Measurements from ENCODE around the gene FEM1A.
A peak's percentile ranks its signal among the peaks of the same experiment; 100 is the strongest.
"Not testable (repeated sequence)": the region's sequence is repeated elsewhere in the genome, so short reads cannot be mapped to it uniquely, and the experiment has no call there.

FEM1A gene

DNA sequence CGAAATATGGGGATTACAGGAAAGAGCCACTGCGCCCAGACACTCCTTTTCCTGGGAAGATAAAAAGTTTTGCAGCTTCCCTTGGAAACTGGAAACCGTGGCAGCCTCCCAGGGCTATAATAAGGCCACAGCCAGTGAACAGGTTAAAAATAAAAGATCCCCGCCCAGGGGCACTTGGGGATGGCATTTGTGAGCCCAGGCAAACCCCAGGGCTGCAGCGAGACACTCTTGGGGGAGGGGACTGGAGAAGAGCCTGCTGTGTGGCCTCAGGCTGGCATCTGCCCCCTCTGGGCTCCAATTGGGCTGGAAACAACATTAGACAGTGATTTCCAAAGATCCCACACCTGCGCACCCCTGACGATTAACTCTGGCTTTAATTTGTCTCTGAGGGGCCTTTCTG is 11.2 kb downstream of the FEM1A start:
- Histone ChIP-seq H3K27me3 (ENCODE audit: control insufficient read depth, insufficient read depth, low read length) (no peaks in the 10 kb centered on the region), H3K9ac (ENCODE audit: low read length) (no peak overlapping the region), H3K4me3 (ENCODE audit: low read length) (no peak overlapping the region), H3K4me1 (ENCODE audit: control insufficient read depth, insufficient read depth, low read length) (peaks cover 3% of the 10 kb centered on the region), H3K36me3 (ENCODE audit: control insufficient read depth, insufficient read depth, low read length) (no peaks in the 10 kb centered on the region), H3K9me3 (ENCODE audit: control insufficient read depth, low read length) (no peaks in the 10 kb centered on the region)

DNA sequence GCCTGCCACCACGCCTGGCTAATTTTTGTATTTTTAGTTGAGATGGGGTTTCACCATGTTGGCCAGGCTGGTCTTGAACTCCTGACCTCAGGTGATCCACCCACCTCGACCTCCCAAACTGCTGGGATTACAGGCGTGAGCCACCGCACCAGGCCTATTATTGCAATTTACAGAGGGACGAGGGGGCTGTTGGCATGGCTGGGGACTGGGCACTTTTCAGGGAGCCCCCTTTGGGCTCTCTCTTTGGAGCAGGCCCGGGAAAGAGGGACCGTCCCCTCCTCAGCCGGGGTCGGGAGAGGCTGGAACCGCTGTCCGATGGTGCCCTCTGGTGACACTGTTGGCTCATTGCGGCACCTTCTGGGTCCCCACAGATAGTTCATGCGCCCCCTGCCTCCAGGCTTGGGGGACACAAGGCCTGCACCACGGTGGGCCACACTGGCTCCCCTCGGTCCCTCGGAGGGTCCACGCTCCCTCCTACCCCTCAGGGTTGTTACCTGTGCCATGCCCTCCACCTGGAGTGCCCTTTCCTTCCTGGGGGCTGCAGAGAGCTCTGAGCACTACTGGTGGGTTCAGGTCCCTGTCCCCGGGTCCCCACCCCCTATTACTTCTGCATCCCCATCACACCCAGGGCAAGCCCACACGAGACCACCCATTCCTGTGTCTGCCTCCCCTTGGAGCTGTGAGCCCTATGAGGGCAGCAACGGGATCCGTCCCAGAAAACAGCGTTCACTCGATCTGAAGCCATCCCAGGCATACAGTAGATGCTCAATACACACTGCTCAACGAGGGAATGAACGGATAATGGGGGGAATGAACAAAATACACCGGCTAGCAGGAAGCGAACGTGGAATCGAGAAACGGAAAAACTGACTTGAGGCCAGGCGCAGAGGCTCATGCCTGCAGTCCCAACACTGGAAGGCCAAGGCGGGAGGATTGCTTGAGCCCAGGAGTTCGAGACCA is 12.5 kb downstream of the FEM1A start:
- Histone ChIP-seq H3K4me3 (ENCODE audit: low read length) (no peak overlapping the region), H3K27me3 (ENCODE audit: control insufficient read depth, insufficient read depth, low read length) (no peaks in the 10 kb centered on the region), H3K9ac (ENCODE audit: low read length) (no peak overlapping the region), H3K4me1 (ENCODE audit: control insufficient read depth, insufficient read depth, low read length) (peaks cover 3% of the 10 kb centered on the region), H3K9me3 (ENCODE audit: control insufficient read depth, low read length) (no peaks in the 10 kb centered on the region), H3K36me3 (ENCODE audit: control insufficient read depth, insufficient read depth, low read length) (no peaks in the 10 kb centered on the region)

DNA sequence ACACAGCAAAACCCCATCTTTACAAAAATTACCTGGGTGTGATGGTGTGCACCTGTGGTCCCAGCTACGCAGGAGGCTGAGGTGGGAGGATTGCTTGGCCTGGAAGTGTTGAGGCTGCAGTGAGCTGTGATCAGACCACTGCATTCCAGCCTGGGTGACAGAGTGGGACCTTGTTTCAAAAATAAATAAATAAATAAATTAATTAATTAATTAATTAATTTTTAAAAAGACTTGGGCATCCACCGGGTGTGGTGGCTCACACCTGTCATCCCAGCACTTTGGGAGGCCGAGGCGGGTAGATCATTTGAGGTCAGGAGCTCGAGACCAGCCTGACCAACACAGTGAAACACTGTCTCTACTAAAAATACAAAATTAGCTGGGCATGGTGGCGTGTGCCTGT is 13.6 kb downstream of the FEM1A start:
- not testable (repeated sequence) for H3K4me1 ChIP-seq (ENCODE audit: control insufficient read depth, insufficient read depth, low read length); H3K4me3 ChIP-seq (ENCODE audit: low read length); H3K9ac ChIP-seq (ENCODE audit: low read length); H3K36me3 ChIP-seq (ENCODE audit: control insufficient read depth, insufficient read depth, low read length); H3K9me3 ChIP-seq (ENCODE audit: control insufficient read depth, low read length); H3K27me3 ChIP-seq (ENCODE audit: control insufficient read depth, insufficient read depth, low read length)

DNA sequence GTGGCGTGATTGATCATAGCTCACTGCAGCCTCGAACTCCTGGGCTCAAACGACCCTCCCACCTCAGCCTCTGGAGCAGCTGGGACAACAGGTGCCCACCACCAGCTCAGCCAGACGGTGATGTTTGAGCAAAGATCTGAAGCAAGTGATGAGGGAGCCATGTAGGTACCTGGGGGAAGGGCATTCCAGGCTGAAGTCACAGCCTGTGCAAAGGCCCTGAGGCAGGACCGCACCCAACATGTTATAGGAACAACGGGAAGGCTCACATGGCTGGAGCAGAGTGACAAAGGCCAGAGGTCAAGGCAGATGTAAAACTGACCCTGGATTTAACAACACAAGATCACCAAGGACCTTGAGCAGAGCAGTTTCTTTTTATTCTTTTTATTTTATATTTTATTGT is 14.8 kb downstream of the FEM1A start:
- Histone ChIP-seq H3K27me3 (ENCODE audit: control insufficient read depth, insufficient read depth, low read length) (no peaks in the 10 kb centered on the region), H3K4me1 (ENCODE audit: control insufficient read depth, insufficient read depth, low read length) (peaks cover under 1% of the 10 kb centered on the region), H3K9ac (ENCODE audit: low read length) (no peak overlapping the region), H3K36me3 (ENCODE audit: control insufficient read depth, insufficient read depth, low read length) (no peaks in the 10 kb centered on the region), H3K9me3 (ENCODE audit: control insufficient read depth, low read length) (no peaks in the 10 kb centered on the region), H3K4me3 (ENCODE audit: low read length) (no peak overlapping the region)

DNA sequence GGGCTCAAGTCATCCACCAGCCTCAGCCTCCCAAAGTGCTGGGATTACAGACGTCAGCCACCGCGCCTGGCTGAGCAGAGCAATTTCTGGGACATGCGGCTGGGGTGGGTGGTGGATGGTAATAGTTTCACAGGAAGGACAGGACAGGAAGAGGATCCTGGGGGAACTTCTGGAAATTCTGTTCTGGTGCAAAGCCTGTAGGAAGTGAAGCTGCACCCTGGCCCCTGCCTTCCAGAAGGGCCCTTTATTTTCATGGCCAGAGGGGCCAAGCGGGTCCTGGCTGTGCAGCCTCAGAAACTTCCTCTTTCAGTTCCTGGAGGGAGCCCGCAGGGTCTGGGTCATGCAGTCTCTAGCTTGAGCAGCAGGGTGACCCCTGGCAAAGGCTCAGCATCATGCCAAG is 15.7 kb downstream of the FEM1A start:
- no peaks in the 10 kb centered on the region for H3K9me3 ChIP-seq (ENCODE audit: control insufficient read depth, low read length)
- no peak overlapping the region for H3K4me3 ChIP-seq (ENCODE audit: low read length)
- H3K36me3 ChIP-seq (ENCODE audit: control insufficient read depth, insufficient read depth, low read length), result no peaks in the 10 kb centered on the region
- H3K4me1 ChIP-seq (ENCODE audit: control insufficient read depth, insufficient read depth, low read length), result no peaks in the 10 kb centered on the region
- H3K27me3 ChIP-seq (ENCODE audit: control insufficient read depth, insufficient read depth, low read length), result no peaks in the 10 kb centered on the region
- H3K9ac ChIP-seq (ENCODE audit: low read length), result no peak overlapping the region

DNA sequence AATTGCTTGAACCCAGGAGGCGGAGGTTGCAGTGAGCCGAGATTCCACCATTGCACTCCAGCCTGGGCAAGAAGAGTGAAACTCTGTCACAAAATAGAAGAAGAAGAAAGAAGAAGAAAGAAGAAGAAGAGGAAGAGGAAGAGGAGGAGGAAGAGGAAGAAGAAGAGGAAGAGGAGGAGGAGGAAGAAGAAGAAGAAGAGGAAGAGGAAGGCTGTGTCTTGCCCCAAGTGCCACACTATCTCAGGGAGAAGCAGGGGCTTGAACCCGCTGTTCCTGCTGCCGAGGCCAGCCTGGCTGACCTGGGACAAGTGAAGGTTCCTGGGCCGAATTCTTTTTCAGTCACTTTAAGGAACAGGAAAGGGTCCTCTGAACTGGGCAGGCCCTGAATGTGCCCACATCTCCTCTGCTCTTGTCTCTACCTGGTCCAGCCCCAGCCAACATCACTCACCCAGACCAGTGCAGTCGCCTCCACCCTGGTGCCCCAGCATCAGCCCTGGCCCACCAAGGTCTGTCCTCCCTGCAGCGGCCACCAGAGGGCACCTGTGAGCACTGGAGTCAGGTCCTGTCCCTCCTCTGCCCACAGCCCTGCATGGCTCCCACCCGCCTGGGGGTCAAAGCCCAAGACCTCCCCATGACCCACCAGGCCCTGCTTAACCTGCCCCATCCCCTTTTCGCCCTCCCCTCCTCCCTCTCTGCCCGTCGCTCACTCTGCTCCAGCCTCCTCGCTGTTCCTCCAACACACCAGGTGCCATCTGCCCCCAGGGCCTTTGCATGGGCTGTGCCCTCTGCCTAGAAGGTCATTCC is 20.0 kb downstream of the FEM1A start:
- H3K36me3 ChIP-seq (ENCODE audit: control insufficient read depth, insufficient read depth, low read length), result no peaks in the 10 kb centered on the region
- no peaks in the 10 kb centered on the region for H3K27me3 ChIP-seq (ENCODE audit: control insufficient read depth, insufficient read depth, low read length)
- H3K9ac ChIP-seq (ENCODE audit: low read length), result no peak overlapping the region
- H3K4me3 ChIP-seq (ENCODE audit: low read length), result no peak overlapping the region
- H3K9me3 ChIP-seq (ENCODE audit: control insufficient read depth, low read length), result no peaks in the 10 kb centered on the region
- H3K4me1 ChIP-seq (ENCODE audit: control insufficient read depth, insufficient read depth, low read length), result peaks cover 10% of the 10 kb centered on the region

DNA sequence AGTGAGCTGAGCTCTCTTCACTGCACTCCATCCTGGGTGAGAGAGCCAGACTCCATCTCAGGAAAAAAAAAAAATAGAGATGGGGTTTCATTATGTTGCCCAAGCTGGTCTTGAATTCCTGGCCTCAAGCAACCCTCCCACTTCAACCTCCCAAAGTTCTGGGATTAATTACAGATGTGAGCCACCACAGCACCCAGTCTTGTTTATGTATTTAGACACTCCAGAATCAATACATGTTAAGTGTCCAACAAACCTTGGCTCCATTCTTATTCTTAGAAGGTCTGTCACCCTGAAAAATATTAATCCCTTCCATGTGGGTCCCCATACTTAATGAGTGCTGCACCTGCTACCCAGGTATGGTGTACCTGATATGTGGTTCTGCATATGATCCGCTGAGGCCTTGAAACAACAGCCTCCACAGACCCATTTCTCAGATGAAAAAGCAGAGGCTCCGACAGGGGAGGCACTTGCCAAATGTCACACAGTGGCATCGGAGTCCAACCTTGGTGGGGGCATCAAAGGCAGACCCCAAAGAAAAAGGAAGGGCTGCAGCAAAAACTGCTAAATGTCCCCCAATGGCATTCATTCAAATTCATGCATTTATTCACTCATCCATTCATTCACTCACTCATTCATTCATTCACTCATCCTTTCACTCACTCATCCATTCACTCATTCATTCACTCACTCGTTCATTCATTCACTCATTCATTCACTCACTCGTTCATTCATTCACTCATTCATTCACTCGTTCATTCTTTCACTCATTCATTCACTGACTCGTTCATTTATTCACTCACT is 23.3 kb downstream of the FEM1A start:
- Histone ChIP-seq H3K36me3 (ENCODE audit: control insufficient read depth, insufficient read depth, low read length) (no peaks in the 10 kb centered on the region), H3K27me3 (ENCODE audit: control insufficient read depth, insufficient read depth, low read length) (no peaks in the 10 kb centered on the region), H3K4me3 (ENCODE audit: low read length) (no peak overlapping the region), H3K9me3 (ENCODE audit: control insufficient read depth, low read length) (no peaks in the 10 kb centered on the region), H3K4me1 (ENCODE audit: control insufficient read depth, insufficient read depth, low read length) (peaks cover 10% of the 10 kb centered on the region), H3K9ac (ENCODE audit: low read length) (no peak overlapping the region)

DNA sequence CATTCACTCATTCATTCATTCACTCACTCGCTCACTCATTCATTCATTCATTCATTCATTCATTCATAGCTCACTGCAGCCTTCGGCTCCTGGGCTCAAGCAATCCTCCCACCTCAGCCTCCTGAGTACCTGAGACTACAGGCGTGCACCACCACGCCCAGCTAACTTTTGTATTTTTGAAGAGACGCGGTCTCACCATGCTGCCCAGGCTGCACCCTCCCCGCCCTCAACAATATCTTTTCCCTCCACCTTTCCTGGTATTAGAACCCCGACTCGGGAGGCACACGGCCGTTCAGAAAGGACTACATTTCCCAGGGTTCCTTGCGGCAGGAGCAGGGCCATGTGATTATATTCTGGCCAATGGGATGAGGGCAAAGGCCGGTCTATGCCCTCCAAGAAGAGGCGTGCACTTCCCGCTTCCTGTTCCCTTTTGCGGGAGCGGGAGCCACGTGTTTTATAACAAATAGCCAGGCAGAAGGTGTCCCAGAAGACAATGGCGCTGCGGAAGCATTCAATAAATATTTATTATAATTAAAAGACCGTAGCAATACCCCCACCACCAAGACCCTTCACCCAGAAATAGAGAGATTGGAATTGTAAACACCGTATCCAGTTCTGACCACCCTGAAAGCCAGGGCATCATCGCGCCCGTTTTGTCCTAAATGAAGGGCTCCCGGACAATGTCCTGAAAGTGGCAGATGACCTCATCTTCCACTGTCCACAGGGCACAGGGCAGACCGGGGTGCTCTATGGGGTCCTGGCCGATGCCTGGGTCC is 24.1 kb downstream of the FEM1A start:
- Histone ChIP-seq H3K9ac (ENCODE audit: low read length) (no peak overlapping the region), H3K4me3 (ENCODE audit: low read length) (peak overlapping the region; percentile 12), H3K27me3 (ENCODE audit: control insufficient read depth, insufficient read depth, low read length) (no peaks in the 10 kb centered on the region), H3K36me3 (ENCODE audit: control insufficient read depth, insufficient read depth, low read length) (no peaks in the 10 kb centered on the region), H3K9me3 (ENCODE audit: control insufficient read depth, low read length) (no peaks in the 10 kb centered on the region), H3K4me1 (ENCODE audit: control insufficient read depth, insufficient read depth, low read length) (peaks cover 10% of the 10 kb centered on the region)

DNA sequence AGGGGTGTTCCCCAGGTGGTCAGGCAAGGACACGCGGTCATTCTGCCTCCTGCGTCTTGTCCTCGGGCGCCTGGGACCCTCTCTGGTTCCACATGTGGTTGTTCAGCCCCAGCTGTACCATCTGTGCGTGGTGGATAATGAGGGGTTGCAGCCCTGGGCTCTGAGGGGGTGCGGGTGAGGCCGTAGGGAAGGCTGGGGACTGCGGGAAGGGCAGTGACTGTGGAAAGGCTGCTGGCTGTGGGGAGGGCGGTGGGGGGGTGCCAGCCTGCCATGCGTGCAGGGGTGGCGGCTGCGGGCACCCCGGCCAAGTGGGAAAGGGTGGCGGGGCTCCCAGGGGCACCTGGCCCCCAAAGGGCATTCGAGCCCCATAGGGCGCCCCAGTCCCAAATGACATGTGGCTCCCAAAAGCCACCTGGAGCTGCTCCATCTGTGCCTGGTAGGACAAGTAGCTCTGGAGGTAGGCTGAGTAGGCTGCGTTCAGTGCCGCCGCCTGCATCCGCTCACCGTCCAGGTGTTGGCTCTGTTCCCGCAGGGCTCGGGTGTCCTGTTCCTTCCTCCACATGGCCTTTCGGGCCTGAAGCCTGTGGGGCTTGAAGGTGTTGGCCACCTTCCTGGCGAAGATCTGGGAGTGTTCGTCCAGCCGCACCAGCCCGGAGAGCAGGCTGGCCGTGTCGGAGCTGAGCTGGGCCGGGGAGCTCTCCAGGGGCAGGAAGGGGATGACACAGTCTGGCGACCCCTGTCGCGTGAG is 24.8 kb downstream of the FEM1A start:
- H3K9me3 ChIP-seq (ENCODE audit: control insufficient read depth, low read length), result no peaks in the 10 kb centered on the region
- H3K27me3 ChIP-seq (ENCODE audit: control insufficient read depth, insufficient read depth, low read length), result no peaks in the 10 kb centered on the region
- peaks cover 10% of the 10 kb centered on the region for H3K4me1 ChIP-seq (ENCODE audit: control insufficient read depth, insufficient read depth, low read length)
- H3K4me3 ChIP-seq (ENCODE audit: low read length), result no peak overlapping the region
- H3K9ac ChIP-seq (ENCODE audit: low read length), result no peak overlapping the region
- H3K36me3 ChIP-seq (ENCODE audit: control insufficient read depth, insufficient read depth, low read length), result no peaks in the 10 kb centered on the region

DNA sequence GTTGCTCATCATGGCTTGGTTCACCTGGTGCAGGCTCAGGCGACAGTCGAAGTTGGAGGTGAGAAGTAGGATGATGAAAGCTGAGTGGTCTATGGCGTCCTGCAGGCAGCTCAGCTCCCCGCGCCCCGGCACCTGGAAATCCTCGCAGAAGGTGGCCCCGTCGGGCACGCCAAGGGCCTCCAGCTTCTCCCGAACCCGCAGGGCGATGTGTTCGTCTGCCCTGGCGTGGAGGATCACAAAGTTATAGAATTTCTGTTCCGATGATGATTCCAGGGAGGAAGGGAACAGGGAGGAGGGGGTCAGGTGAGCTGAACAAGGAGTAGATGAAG is 25.4 kb downstream of the FEM1A start:
- Histone ChIP-seq H3K9ac (ENCODE audit: low read length) (no peak overlapping the region), H3K9me3 (ENCODE audit: control insufficient read depth, low read length) (no peaks in the 10 kb centered on the region), H3K4me3 (ENCODE audit: low read length) (no peak overlapping the region), H3K36me3 (ENCODE audit: control insufficient read depth, insufficient read depth, low read length) (no peaks in the 10 kb centered on the region), H3K4me1 (ENCODE audit: control insufficient read depth, insufficient read depth, low read length) (peaks cover 10% of the 10 kb centered on the region), H3K27me3 (ENCODE audit: control insufficient read depth, insufficient read depth, low read length) (no peaks in the 10 kb centered on the region)
